K562 (cell line): Measurements from ENCODE around the gene CISD3. TPM values are rescaled to one million over a fixed set of nuclear protein-coding genes. Genes with fewer than 3 reads are reported as not detected.

Source experiments
- CBX5 ChIP-seq: IDR thresholded peaks from 2 replicates; pipeline ENCODE4 v1.6.1; 2014; ENCODE audit warnings: low read depth, borderline replicate concordance
- CHD4 ChIP-seq: fragments of 200-600 bp; sonication (generic); IDR thresholded peaks from 3 replicates; pipeline ENCODE4 v1.6.1; 2012; ENCODE audit warnings: low read depth, mild to moderate bottlenecking, mixed read lengths, low read length, inconsistent platforms; ENCODE audit not compliant: insufficient read depth, insufficient replicate concordance, poor library complexity, severe bottlenecking
- ETS2 ChIP-seq: IDR thresholded peaks from 2 replicates; pipeline ENCODE4 v1.6.1; 2016; ENCODE audit warnings: borderline replicate concordance, missing genetic modification characterization, mild to moderate bottlenecking, moderate library complexity, missing compliant biosample characterization; ENCODE audit not compliant: poor library complexity, severe bottlenecking
- HDAC1 ChIP-seq, 2 experiments: fragments of 450-650 bp; IDR thresholded peaks; 2 replicates each; pipeline ENCODE4 v1.6.1; 2016 to 2017; ENCODE audit warnings: inconsistent platforms in 1 of 2, mild to moderate bottlenecking in 1 of 2, moderate library complexity in 1 of 2
- NBN ChIP-seq: fragments of 450-650 bp; IDR thresholded peaks from 2 replicates; pipeline ENCODE4 v1.6.1; 2016; ENCODE audit warnings: low read depth, mild to moderate bottlenecking
- NFIX ChIP-seq: fragments of 250-450 bp; sonication (Bioruptor Pico); IDR thresholded peaks from 2 replicates; pipeline ENCODE4 v1.4.0; 2020; ENCODE audit warnings: low read depth, mild to moderate bottlenecking, moderate library complexity
- RBM39 ChIP-seq: fragments of 200-400 bp; formaldehyde crosslinking; optimal IDR thresholded peaks from 2 replicates; pipeline ENCODE3; 2018; ENCODE audit warnings: low read depth, low read length
- SREBF1 ChIP-seq: fragments of 150-350 bp; IDR thresholded peaks from 2 replicates; pipeline ENCODE4 v1.6.1; 2014; ENCODE audit warnings: antibody characterized with exemption, low read depth, low read length, borderline replicate concordance
- SRSF7 ChIP-seq: fragments of 200-400 bp; formaldehyde crosslinking; optimal IDR thresholded peaks from 2 replicates; pipeline ENCODE3; 2017; ENCODE audit warnings: mild to moderate bottlenecking, low read depth, low read length
- TAF9B ChIP-seq: fragments of 450-650 bp; IDR thresholded peaks from 2 replicates; pipeline ENCODE4 v1.6.1; 2018; ENCODE audit warnings: mild to moderate bottlenecking; ENCODE audit not compliant: partially characterized antibody
- TBL1XR1 ChIP-seq, 2 experiments: IDR thresholded peaks; 2 replicates each; pipeline ENCODE4 v1.6.1; 2012; ENCODE audit warnings: improper control_type of control experiment in 2 of 2, low read length in 2 of 2, mild to moderate bottlenecking in 1 of 2
- TBP ChIP-seq: optimal IDR thresholded peaks from 2 replicates; pipeline ENCODE3; 2011; ENCODE audit warnings: low read depth, low read length, improper control_type of control experiment
- TCF7L2 ChIP-seq: fragments of 150-350 bp; IDR thresholded peaks from 2 replicates; pipeline ENCODE4 v1.6.1; 2016; ENCODE audit warnings: low read depth, mild to moderate bottlenecking, low read length, moderate library complexity
- U2AF2 ChIP-seq: fragments of 200-400 bp; formaldehyde crosslinking; optimal IDR thresholded peaks from 2 replicates; pipeline ENCODE3; 2017; ENCODE audit warnings: low read depth, mild to moderate bottlenecking, low read length
- ZNF212 ChIP-seq: fragments of 450-650 bp; formaldehyde crosslinking; IDR thresholded peaks from 2 replicates; pipeline ENCODE4 v1.4.0; 2020; ENCODE audit warnings: mild to moderate bottlenecking
- ZZZ3 ChIP-seq: fragments of 450-650 bp; IDR thresholded peaks from 2 replicates; pipeline ENCODE4 v1.6.1; 2016; ENCODE audit warnings: antibody characterized with exemption, mild to moderate bottlenecking, moderate library complexity
- polyA plus RNA-seq, 8 experiments: library from polyadenylated mRNA; depleted of rRNA in 4 of 8; stranded (reverse) in 5 of 8; unstranded in 3 of 8; fragments of >200 nt; fragmentation: Nextera tagmentation in 2 of 8; fragmentation: Illumina TruSeq in 1 of 8; extraction: Ambion mirVana in 2 of 8; extraction: Trizol in 1 of 8; gene quantifications; 2 replicates each; pipeline versions ENCODE4 v1.2.1 to v1.2.3, GENCODE V29; 2011 to 2014; ENCODE audit warnings: inconsistent platforms in 1 of 8, missing spikeins in 1 of 8
- total RNA-seq, 7 experiments: library from RNA; depleted of rRNA in 6 of 7; stranded (reverse); fragments of >200 nt in 6 of 7; fragmentation: Illumina TruSeq in 2 of 7; extraction: Trizol in 2 of 7; gene quantifications; 2 replicates each; pipeline versions ENCODE4 v1.2.1 to v1.2.3, GENCODE V29; 2011 to 2021; ENCODE audit warnings: low replicate concordance in 1 of 7
- TF ChIP-seq, protein P1 (sequence below): sonication (generic); formaldehyde crosslinking; IDR thresholded peaks from 2 replicates; pipeline ENCODE4 v1.8.0; 2022; ENCODE audit warnings: mild to moderate bottlenecking, missing genetic modification reagents
- TF ChIP-seq, protein P2 (sequence below): IDR thresholded peaks from 3 replicates; pipeline ENCODE4 v1.6.1; 2011; ENCODE audit warnings: borderline replicate concordance, mild to moderate bottlenecking, moderate library complexity; ENCODE audit not compliant: insufficient read length; ENCODE audit errors: extremely low read depth
- TF ChIP-seq, protein P3 (sequence below): fragments of 450-650 bp; IDR thresholded peaks from 2 replicates; pipeline ENCODE4 v1.6.1; 2016
- TF ChIP-seq, protein P4 (sequence below), 3 experiments: fragments of 200-800 bp in 1 of 3; fragments of 250-450 bp in 1 of 3; fragments of 450-650 bp in 1 of 3; sonication (Bioruptor Pico) in 1 of 3; sonication (Bioruptor generic) in 1 of 3; formaldehyde crosslinking in 1 of 3; IDR thresholded peaks; 2 replicates each; pipeline versions ENCODE4 v1.6.1 to v1.8.0; 2016 to 2022; ENCODE audit warnings: mild to moderate bottlenecking in 2 of 3, missing genetic modification characterization in 2 of 3, missing compliant biosample characterization in 1 of 3, moderate library complexity in 1 of 3

CISD3 gene
- total and polyA plus RNA-seq, 9 of the 15 experiments (the other 6 are each of a cell fraction or from before 2014, with no cell fraction given), result 5.0 to 60.7 (median 15.7) TPM

DNA sequence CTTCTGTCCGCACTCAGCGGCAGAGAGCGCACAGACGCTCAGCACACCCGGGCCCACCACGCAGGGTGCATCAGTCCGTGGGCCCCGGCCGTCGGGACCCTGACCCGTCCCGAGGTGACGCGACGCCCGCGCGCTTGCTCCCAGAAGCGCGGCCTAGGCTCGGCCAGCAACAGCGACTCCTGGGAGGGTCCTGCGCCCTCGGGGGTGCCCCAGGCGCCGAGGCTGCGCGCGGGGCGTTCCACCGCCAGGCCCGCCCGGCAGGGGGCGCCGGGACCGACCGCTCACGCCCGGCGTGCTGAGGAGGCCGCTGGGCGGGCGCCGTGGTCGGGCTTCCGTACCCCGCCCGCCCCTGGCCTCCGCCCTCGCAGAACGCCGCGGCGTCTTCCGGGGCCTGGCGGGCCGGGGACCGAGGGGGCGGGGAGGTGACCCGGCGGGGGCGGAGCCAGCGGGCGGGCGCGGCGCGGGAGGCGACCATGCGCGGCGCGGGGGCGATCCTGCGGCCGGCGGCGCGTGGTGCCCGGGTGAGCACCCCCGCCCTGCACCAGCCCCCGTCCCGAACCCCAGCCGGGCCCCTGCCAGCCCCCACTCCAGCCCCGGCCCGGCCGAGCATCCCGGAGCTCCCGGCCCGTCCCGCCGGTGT lies at the start of gene CISD3 (continued):
- no peak for TF ChIP-seq CBX5
- TF ChIP-seq RBM39, result no peak
- no peak for TF ChIP-seq TAF9B
- TF ChIP-seq, protein P1, sequence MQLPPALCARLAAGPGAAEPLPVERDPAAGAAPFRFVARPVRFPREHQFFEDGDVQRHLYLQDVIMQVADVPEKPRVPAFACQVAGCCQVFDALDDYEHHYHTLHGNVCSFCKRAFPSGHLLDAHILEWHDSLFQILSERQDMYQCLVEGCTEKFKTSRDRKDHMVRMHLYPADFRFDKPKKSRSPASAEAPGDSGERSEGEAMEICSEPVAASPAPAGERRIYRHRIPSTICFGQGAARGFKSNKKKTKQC (CRISPR knock-in tag), result no peak
- no peak for TF ChIP-seq SREBF1
- TF ChIP-seq, protein P2, sequence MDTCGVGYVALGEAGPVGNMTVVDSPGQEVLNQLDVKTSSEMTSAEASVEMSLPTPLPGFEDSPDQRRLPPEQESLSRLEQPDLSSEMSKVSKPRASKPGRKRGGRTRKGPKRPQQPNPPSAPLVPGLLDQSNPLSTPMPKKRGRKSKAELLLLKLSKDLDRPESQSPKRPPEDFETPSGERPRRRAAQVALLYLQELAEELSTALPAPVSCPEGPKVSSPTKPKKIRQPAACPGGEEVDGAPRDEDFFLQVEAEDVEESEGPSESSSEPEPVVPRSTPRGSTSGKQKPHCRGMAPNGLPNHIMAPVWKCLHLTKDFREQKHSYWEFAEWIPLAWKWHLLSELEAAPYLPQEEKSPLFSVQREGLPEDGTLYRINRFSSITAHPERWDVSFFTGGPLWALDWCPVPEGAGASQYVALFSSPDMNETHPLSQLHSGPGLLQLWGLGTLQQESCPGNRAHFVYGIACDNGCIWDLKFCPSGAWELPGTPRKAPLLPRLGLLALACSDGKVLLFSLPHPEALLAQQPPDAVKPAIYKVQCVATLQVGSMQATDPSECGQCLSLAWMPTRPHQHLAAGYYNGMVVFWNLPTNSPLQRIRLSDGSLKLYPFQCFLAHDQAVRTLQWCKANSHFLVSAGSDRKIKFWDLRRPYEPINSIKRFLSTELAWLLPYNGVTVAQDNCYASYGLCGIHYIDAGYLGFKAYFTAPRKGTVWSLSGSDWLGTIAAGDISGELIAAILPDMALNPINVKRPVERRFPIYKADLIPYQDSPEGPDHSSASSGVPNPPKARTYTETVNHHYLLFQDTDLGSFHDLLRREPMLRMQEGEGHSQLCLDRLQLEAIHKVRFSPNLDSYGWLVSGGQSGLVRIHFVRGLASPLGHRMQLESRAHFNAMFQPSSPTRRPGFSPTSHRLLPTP, result no peak
- TF ChIP-seq TCF7L2, result no peak
- TF ChIP-seq, protein P3, sequence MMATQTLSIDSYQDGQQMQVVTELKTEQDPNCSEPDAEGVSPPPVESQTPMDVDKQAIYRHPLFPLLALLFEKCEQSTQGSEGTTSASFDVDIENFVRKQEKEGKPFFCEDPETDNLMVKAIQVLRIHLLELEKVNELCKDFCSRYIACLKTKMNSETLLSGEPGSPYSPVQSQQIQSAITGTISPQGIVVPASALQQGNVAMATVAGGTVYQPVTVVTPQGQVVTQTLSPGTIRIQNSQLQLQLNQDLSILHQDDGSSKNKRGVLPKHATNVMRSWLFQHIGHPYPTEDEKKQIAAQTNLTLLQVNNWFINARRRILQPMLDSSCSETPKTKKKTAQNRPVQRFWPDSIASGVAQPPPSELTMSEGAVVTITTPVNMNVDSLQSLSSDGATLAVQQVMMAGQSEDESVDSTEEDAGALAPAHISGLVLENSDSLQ, result no peak
- TF ChIP-seq U2AF2, result no peak
- TF ChIP-seq HDAC1 (IDR thresholded peaks at IDR 0.05), result no peak
- no peak for TF ChIP-seq SRSF7
- no peak for TF ChIP-seq TBL1XR1 (IDR thresholded peaks at IDR 0.05; ENCODE audit: low read length in 2 of 2)
- TF ChIP-seq NFIX (CRISPR knock-in tag), result no peak
- TF ChIP-seq, protein P4, sequence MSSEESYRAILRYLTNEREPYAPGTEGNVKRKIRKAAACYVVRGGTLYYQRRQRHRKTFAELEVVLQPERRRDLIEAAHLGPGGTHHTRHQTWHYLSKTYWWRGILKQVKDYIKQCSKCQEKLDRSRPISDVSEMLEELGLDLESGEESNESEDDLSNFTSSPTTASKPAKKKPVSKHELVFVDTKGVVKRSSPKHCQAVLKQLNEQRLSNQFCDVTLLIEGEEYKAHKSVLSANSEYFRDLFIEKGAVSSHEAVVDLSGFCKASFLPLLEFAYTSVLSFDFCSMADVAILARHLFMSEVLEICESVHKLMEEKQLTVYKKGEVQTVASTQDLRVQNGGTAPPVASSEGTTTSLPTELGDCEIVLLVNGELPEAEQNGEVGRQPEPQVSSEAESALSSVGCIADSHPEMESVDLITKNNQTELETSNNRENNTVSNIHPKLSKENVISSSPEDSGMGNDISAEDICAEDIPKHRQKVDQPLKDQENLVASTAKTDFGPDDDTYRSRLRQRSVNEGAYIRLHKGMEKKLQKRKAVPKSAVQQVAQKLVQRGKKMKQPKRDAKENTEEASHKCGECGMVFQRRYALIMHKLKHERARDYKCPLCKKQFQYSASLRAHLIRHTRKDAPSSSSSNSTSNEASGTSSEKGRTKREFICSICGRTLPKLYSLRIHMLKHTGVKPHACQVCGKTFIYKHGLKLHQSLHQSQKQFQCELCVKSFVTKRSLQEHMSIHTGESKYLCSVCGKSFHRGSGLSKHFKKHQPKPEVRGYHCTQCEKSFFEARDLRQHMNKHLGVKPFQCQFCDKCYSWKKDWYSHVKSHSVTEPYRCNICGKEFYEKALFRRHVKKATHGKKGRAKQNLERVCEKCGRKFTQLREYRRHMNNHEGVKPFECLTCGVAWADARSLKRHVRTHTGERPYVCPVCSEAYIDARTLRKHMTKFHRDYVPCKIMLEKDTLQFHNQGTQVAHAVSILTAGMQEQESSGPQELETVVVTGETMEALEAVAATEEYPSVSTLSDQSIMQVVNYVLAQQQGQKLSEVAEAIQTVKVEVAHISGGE (CRISPR knock-in tag; IDR thresholded peaks at IDR 0.05), result peak in 1 of 3 experiments; percentile 14; a peak in 2 of 6 replicates
- no peak for TF ChIP-seq ZZZ3
- no peak for TF ChIP-seq ETS2 (tag)
- no peak for TF ChIP-seq NBN
- no peak for TF ChIP-seq ZNF212 (CRISPR knock-in tag)
- no peak for TF ChIP-seq CHD4
- no peak for TF ChIP-seq TBP
